DND-41 (cell line): ENCODE data around the gene GP1BA.

ENCODE experiments used
- CTCF ChIP-seq: IDR thresholded peaks from 2 replicates; pipeline ENCODE4 v1.5.1; 2012; ENCODE audit warnings: borderline replicate concordance, low read length, moderate library complexity, mild to moderate bottlenecking; ENCODE audit not compliant: poor library complexity, severe bottlenecking; ENCODE audit errors: extremely low read depth
- EZH2 ChIP-seq: IDR thresholded peaks from 3 replicates; pipeline ENCODE4 v1.6.1; 2012; ENCODE audit warnings: borderline replicate concordance, low read depth, mild to moderate bottlenecking, moderate library complexity, low read length, inconsistent platforms; ENCODE audit not compliant: severe bottlenecking

DNA sequence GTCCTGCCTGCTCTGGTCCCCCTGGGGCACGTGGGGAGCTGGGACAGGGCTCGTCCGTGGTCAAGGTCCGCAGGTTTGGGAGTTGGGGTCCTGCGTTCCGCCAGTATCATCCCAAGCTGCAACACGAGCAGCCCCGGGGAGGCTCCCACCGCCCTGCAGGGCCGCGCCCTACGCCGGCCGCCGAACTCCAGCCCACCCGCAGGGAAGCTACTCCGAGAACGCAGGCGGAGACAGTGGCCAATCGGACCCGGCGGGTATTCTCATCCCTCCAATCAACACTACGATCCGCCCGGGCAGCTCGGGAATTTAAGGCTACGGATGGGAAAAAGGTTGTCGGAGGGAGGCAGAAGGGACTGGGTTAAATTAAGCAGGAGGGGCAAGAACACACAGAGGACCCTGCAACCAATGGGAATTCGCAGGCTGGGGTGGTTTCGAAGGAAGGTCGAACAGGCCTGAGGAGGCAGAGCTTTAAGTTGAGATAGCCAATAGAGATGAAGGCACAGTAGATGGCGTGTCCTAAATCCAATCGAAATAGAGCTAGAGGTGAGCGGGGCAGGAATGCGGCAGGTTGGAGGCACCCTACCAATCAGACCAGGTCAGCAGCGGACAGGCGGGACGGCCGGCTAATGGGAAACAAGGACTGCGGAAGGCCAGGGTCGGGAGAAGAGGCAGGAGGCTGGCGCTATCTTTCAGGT lies 34.9 kb downstream of the GP1BA start:
- TF ChIP-seq CTCF = no peak
- TF ChIP-seq EZH2 = no peak
